SW 1271 (cell line): ENCODE measurements around the gene GATC.

ENCODE experiments used
- DNase-seq, 2 experiments: peaks; one replicate each; lab custom pipeline; 2025; lab: John Stamatoyannopoulos, UW

The GATC gene

GRCh38 chr12:120445911-120446843, at the start of gene GATC, which contains the start of gene TRIAP1:
GATC (plus strand) TSS chr12:120446444; CDS start chr12:120446481, 37 bp downstream.
TRIAP1 (minus strand) TSS chr12:120446384; CDS start chr12:120446372, 12 bp downstream.
- peak; percentile 37 to 80 for DNase-seq

DNA sequence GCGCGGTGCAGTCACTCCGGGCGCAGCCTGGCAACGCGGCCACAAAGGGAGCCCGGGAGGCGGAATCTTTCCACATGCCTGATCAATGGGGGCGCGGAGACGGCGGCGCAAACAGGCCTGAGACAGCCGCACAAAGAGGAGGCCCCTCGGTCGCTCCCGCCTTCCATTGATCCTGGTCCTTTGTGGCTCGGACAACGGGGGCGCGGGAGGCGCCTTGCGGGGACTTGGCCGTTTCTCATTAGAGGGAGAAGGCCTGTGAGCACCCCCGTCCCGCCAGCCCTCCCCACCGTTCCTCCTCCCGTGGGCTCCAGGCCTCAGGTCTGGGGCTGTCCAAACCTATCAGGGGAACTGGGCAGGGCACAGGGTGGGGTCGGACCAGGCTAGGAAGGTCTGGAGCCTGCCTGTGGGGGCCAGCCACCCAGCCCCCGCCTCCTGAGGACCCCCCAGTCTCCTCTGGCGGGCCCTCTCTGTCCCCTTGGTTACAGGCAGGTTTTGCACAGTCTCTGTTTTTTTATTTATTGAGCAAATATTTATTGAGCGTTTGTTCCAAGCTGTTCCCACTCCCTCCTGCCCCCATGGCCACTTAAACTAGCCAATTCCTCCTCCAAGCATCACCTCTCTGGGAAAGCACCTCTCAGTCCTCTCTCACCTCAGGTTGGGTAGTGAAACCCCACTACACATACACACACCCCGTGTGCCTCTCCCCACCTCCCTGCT, 48.3 kb upstream of the GATC start:
- no peak for DNase-seq

GRCh38 chr12:120399531-120399930, 46.7 kb upstream of the GATC start:
- no peak for DNase-seq

DNA sequence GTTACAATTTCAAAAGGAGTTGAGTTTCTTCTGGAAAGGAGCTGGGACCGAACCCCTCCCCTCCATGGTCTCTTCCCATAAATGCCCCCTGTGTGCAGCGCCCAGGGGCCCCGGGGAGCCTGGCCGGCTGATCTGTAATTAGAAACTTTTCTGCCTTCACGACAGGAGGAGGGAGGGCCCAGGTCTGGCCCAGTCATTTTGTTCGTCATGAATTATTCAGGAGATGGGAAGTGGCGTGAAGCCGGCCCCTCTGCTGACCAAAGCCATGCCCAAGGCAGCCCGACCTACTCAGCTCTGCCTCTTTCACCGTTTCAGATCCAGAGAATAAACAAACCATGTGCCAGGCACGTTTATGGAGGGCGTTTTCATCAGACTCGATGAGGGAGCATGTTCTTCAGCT, 44.0 kb upstream of the GATC start:
- no peak for DNase-seq

DNA sequence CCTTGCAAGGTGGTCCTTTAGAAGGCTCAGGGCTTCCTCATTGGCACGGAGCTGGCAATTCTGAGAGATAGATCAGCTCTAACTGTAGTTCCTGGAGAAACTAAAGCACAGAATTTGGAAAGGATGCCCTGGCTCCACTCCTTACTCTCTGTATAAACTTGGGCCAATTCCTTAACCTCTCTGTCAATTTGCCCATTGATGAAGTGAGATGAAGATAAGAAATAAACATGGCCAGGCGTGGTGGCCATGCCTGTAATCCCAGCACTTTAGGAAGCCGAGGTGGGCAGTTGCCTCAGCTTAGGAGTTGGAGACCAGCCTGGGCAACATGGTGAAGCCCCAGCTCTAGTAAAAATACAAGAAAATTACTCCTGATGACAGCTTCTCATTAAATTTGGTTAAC, 42.4 kb upstream of the GATC start:
- DNase-seq, result no peak

- DNase-seq, result no peak
These were observed 42.0 kb upstream of the GATC start for GRCh38 chr12:120404271-120404670.

DNA sequence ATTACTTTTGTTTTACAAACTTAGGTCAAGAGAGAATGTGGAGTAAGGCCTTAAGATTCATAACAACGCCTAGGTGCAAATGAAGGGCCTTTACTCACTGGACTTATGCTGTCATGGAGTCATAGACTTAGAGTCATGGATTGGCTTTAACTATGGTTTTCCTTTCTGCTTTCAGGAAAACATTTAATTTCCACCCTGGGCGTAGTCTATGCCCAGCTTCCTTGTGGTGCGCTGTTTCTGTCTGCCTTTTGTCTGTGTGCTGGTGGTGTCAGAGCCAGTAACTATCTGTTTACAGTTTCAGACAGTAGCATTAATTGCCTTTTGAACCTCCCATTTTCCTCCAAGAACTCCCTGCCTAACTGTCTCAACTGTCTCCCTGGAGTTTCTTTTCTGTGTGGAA, 40.2 kb upstream of the GATC start:
- no peak for DNase-seq

DNA sequence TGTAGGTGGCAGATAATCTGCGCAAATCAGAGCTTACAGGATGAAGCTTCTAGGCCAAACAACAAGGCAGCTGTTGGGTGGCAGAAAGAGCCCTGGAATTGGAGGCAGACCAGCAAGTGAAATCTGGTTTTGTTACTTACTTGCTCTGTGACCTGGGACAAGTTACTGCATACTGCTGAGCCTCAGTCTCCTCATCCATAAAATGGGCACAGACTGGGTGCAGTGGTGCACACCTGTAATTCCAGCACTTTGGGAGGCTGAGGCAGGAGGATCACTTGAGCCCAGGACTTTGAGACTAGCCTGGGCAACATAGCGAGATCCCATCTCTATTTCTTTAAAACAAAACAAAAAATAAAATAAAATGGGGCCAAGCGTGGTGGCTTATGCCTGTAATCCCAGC, 39.7 kb upstream of the GATC start:
- DNase-seq, result no peak

GRCh38 chr12:120408771-120409170, 37.5 kb upstream of the GATC start:
- no peak for DNase-seq

DNA sequence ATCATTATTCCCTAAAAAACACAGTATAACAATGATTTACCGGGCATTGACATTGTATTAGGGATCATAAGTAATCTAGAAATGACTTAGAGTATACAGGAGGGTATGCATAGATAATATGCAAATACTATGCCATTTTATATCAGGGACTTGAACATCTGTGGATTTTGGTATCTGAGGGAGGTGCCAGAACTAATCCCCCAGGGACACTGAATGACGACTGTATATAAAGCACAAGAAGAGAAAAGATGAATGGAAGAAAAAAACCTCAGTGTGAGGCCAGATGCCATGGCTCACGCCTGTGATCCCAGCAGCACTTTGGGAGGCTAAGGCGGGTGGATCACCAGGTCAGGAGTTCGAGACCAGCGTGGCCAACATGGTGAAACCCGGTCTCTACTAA, 33.8 kb upstream of the GATC start:
- no peak for DNase-seq

DNA sequence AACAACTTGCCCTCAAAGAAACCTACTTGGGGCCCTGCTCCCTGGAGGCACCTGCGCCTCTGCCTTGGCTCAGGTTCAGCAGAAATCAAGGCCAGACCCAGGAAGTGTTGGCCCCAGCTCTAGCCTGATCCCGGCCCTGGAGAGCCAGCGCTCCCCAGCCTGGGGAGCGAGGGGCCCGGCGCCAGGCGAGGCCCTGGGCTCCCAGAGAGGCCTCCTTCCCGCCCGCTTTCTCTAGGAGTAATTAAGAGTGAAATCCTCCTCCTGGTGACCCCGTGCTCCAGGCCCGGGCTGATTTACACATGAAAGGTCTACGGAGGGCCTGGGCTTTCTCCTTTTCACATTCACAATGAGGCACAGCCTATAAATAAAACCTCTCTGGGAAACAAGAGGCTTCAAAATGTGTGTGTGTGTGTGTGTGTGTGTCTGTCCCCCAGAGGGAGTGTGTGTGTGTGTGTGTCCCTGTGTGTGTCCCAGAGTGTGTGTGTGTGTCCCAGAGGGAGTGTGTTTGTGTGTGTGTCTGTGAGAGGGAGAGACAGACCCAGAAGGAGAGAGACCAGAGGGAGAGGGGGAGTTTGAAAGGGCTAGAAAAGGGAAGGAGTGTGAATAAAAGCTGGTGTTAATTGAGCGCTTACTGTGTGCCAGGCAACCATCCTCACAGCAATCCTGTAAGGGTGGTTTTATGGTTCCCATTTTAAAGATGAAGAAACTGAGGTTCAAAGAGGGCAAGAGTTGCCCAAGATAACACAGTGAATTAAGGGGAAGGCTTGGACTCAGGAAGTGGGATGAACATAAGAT, 32.1 kb upstream of the GATC start:
- DNase-seq, result no peak

DNA sequence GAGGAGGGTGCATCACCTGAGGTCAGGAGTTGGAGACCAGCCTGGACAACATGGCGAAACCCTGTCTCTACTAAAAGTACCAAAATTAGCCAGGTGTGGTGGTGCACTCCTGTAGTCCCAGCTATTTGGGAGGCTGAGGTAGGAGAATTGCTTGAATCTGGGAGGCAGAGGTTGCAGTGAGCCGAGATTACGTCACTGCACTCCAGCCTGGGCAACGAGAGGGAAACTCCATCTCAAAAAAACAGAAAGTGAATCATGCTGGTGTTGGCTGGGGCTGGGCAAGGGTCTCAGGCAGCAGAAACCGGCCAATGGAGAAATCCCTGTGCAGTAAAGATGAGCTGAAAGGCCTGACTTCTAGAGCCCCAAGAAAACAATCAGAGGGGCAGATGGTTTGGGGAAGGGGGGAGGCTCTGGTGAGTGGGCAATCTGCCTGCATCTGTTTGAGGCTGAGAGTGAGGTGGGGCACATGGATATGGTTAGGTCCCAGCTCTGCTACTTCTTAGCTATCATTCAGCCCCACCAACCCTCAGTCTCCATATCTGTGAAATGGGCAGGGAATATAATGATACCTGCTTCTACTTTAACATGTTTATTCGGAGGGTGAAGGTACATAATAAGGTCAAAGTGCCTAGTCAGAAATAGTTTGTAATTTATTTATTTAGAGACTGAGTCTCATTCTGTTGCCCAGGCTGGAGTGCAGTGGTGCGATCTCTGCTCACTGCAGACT, 29.6 kb upstream of the GATC start:
- no peak for DNase-seq

DNA sequence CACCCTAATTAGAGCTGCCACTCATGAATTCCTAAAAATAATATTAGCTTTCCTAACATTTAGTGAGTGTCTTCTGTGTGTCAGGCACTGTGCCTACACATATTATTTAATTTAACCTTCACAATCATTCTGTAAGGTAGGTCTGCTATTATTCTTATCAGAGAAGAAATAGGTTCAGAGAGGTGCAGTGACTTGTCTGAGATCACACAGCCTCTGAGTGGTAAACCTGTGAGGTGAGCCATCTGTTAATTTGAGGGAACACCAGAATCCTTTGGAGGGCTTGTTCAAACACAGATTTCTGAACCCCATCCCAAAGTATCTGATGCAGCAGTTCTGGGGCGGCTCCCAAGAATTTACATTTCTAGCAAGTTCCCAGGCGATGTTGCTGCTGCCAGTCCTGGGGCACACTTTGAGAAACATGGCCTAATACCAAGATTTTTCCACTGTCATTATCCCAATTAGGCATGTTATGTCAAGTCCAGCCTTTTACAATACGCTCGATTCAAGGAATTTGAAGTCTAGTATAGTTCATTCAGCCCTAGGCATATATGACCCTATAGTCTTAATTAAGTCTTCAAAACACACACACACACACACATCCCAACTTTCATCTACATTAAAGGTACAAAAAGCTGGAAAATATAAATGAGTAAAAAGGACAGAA, 28.2 kb upstream of the GATC start:
- no peak for DNase-seq

GRCh38 chr12:120421701-120422100, 24.5 kb upstream of the GATC start:
- no peak for DNase-seq

GRCh38 chr12:120422892-120423456, 23.3 kb upstream of the GATC start:
- no peak for DNase-seq

- no peak for DNase-seq
These were observed 20.4 kb upstream of the GATC start for GRCh38 chr12:120425797-120426196.

GRCh38 chr12:120428597-120429229, 17.5 kb upstream of the GATC start:
- no peak for DNase-seq

- DNase-seq, result no peak
These were observed 16.9 kb upstream of the GATC start for GRCh38 chr12:120429368-120429767.

- DNase-seq, result no peak
These were observed 13.3 kb upstream of the GATC start for GRCh38 chr12:120432772-120433525.
